ENCODE measurements around the gene KAZALD1. TPM values are rescaled to one million over a fixed set of nuclear protein-coding genes. Genes with fewer than 3 reads are reported as not detected.
A peak's percentile ranks its signal among the peaks of the same experiment; 100 is the strongest.

The KAZALD1 gene
- total and polyA plus RNA-seq, 2 donors (not counting 1 experiment from before 2014, with no cell fraction given) = 0.34 to 0.37 TPM

- Histone ChIP-seq H3K4me3 (ENCODE audit: control extremely low read depth in 1 of 5, extremely low read depth in 1 of 5, insufficient read depth in 1 of 5, low read depth in 2 of 5, low read length in 4 of 5) (no peak overlapping the region), H3K79me2 (ENCODE audit: control insufficient read depth, insufficient read depth, low read length) (no peaks in the 10 kb centered on the region), H3K36me3 (replicated peaks in 1 of 2; ENCODE audit: control extremely low read depth in 1 of 2, control insufficient read depth in 1 of 2, extremely low read depth in 1 of 2, insufficient read depth in 2 of 2, low read length in 1 of 2) (peaks cover 0 to 14% of the 10 kb centered on the region in 2 experiments), H2AFZ (ENCODE audit: insufficient read depth, low read depth, low read length, poor library complexity, severe bottlenecking) (no peak overlapping the region), H4K20me1 (ENCODE audit: control insufficient read depth, insufficient read depth, low read length, poor library complexity, severe bottlenecking) (no peaks in the 10 kb centered on the region), H3K9me3 (ENCODE audit: control extremely low read depth in 1 of 3, control insufficient read depth in 2 of 3, insufficient read depth in 1 of 3, low read length in 2 of 3) (no peaks in the 10 kb centered on the region), H3K27ac (ENCODE audit: low read length in 2 of 2) (no peak overlapping the region), H3K4me1 (ENCODE audit: control insufficient read depth in 2 of 2, insufficient read depth in 2 of 2, low read length in 2 of 2) (peaks cover 6 to 15% of the 10 kb centered on the region in 2 donors), H3K9ac (ENCODE audit: low read length) (no peak overlapping the region), H3K27me3 (replicated peaks in 1 of 4; ENCODE audit: control extremely low read depth in 1 of 4, control insufficient read depth in 3 of 4, insufficient read depth in 4 of 4, low read length in 3 of 4) (peaks cover 0 to 4% (median 0%) of the 10 kb centered on the region in 4 experiments), H3K4me2 (replicated peaks; ENCODE audit: low read depth, low read length, poor library complexity, severe bottlenecking) (no peak overlapping the region)
- Mint-ChIP-seq H3K27me3 (peaks cover 3% of the 10 kb centered on the region), H3K4me1 (peaks cover 17% of the 10 kb centered on the region), H3K9me3 (ENCODE audit: insufficient read depth) (no peaks in the 10 kb centered on the region), H3K27ac (no peak overlapping the region), H3K4me3 (no peak overlapping the region)
- ATAC-seq (ENCODE audit: low read depth) (no peak), DNase-seq (peak; percentile 5)
- TF ChIP-seq CTCF (IDR thresholded peaks at IDR 0.05) = no peak
- TF ChIP-seq EZH2 (IDR thresholded peaks at IDR 0.05; ENCODE audit: borderline replicate concordance, insufficient read depth, low read depth, low read length, poor library complexity, severe bottlenecking) = no peak
- intact Hi-C loops (cut with micrococcal nuclease) = loop anchor here (5.0 kb wide), 1 partner anchor 312 kb away; the partner anchor contains the start of gene BTRC
- ChIA-PET POLR2A (no interaction called here), CTCF (interaction anchor here (0.7 to 7.8 kb wide), 10 partner anchors 10 to 210 kb away, joined by 3 to 306 read pairs (median 22); partner anchors contain the start of genes KAZALD1, PDZD7 and SFXN3)
- WGBS (ENCODE audit: insufficient coverage) = 100% methylated on average over 3 of the region's 3 CpGs
Observed at GRCh38 chr10:101040061-101040460, 21.7 kb upstream of the KAZALD1 start.

- ATAC-seq (ENCODE audit: low read depth) = no peak
- H3K27me3 Mint-ChIP-seq = peaks cover 4% of the 10 kb centered on the region
- H3K4me2 ChIP-seq (replicated peaks; ENCODE audit: low read depth, low read length, poor library complexity, severe bottlenecking) = no peak overlapping the region
- H3K4me3 ChIP-seq (ENCODE audit: control extremely low read depth in 1 of 5, extremely low read depth in 1 of 5, insufficient read depth in 1 of 5, low read depth in 2 of 5, low read length in 4 of 5) = no peak overlapping the region
- H3K4me1 ChIP-seq (ENCODE audit: control insufficient read depth in 2 of 2, insufficient read depth in 2 of 2, low read length in 2 of 2) = peaks cover 6 to 15% of the 10 kb centered on the region in 2 donors
- H2AFZ ChIP-seq (ENCODE audit: insufficient read depth, low read depth, low read length, poor library complexity, severe bottlenecking) = no peak overlapping the region
- H3K27me3 ChIP-seq (replicated peaks in 1 of 4; ENCODE audit: control extremely low read depth in 1 of 4, control insufficient read depth in 3 of 4, insufficient read depth in 4 of 4, low read length in 3 of 4) = peaks cover 0 to 6% (median 0%) of the 10 kb centered on the region in 4 experiments
- H3K9me3 Mint-ChIP-seq (ENCODE audit: insufficient read depth) = no peaks in the 10 kb centered on the region
- H3K36me3 ChIP-seq (replicated peaks in 1 of 2; ENCODE audit: control extremely low read depth in 1 of 2, control insufficient read depth in 1 of 2, extremely low read depth in 1 of 2, insufficient read depth in 2 of 2, low read length in 1 of 2) = peaks cover 0 to 14% of the 10 kb centered on the region in 2 experiments
- POLR2A ChIA-PET = interaction anchor here (0.7 kb wide), 1 partner anchor 30 kb away, joined by 12 read pairs; no protein-coding TSS in a partner anchor
- H3K27ac Mint-ChIP-seq = no peak overlapping the region
- CTCF ChIA-PET = interaction anchor here (0.7 to 7.8 kb wide), 17 partner anchors 10 to 1046 kb away, joined by 3 to 306 read pairs (median 4); partner anchors contain the start of genes KAZALD1, PDZD7 and SFXN3
- H3K4me1 Mint-ChIP-seq = peaks cover 17% of the 10 kb centered on the region
- no peak overlapping the region for H3K9ac ChIP-seq (ENCODE audit: low read length)
- no peak for DNase-seq
- H3K27ac ChIP-seq (ENCODE audit: low read length in 2 of 2) = no peak overlapping the region
- intact Hi-C loops (cut with micrococcal nuclease) = loop anchor here (1.0 to 5.0 kb wide), 4 partner anchors 9 to 311 kb away; partner anchors contain the start of gene BTRC
- WGBS (ENCODE audit: insufficient coverage) = 29% methylated on average over 1 of the region's 2 CpGs
- no peak overlapping the region for H3K4me3 Mint-ChIP-seq
- H4K20me1 ChIP-seq (ENCODE audit: control insufficient read depth, insufficient read depth, low read length, poor library complexity, severe bottlenecking) = no peaks in the 10 kb centered on the region
- TF ChIP-seq CTCF (IDR thresholded peaks at IDR 0.05) = no peak
- H3K9me3 ChIP-seq (ENCODE audit: control extremely low read depth in 1 of 3, control insufficient read depth in 2 of 3, insufficient read depth in 1 of 3, low read length in 2 of 3) = no peaks in the 10 kb centered on the region
- H3K79me2 ChIP-seq (ENCODE audit: control insufficient read depth, insufficient read depth, low read length) = no peaks in the 10 kb centered on the region
Observed at GRCh38 chr10:101040851-101041250, 20.9 kb upstream of the KAZALD1 start.

Measured in B cell (primary cell).